ENCODE results near the gene PRR4. TPM values are rescaled to one million over a fixed set of nuclear protein-coding genes. Genes with fewer than 3 reads are reported as not detected.

The PRR4 gene
- total RNA-seq, 1 donor = 3.5 TPM

GRCh38 chr12:10867381-10867780 lies 18.1 kb upstream of the PRR4 start:
- no peak for DNase-seq (ENCODE audit: low read depth)
- H3K4me3 ChIP-seq (ENCODE audit: low read depth, low read length) = no peak overlapping the region
- peak; percentile 7 for TF ChIP-seq CTCF (IDR thresholded peaks at IDR 0.05; ENCODE audit: insufficient read depth, low read depth, low read length)

- H3K4me3 ChIP-seq (ENCODE audit: low read depth, low read length) = no peak overlapping the region
- no peak for DNase-seq (ENCODE audit: low read depth)
- no peak for TF ChIP-seq CTCF (IDR thresholded peaks at IDR 0.05; ENCODE audit: insufficient read depth, low read depth, low read length)
Measured at GRCh38 chr12:10863512-10864218, 14.4 kb upstream of the PRR4 start.

DNA sequence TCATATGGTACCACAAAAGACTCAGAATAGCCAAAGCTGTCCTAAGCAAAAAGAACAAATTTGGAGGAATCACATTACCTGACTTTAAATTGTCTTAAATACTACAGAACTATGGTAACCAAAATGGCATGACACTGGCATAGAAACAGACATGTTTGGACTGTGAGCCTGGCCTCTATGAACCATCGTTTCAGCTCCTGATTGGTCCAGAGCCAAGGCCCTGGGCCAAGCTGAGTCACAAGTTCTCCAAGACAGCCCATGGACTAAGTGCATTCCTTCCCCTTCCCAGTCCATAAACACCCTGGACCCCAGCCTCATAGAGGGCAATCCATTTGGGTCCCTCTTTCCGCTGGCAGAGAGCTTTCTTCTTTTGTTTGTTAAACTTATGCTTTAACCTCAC lies 12.1 kb upstream of the PRR4 start:
- no peak for TF ChIP-seq CTCF (IDR thresholded peaks at IDR 0.05; ENCODE audit: insufficient read depth, low read depth, low read length)
- DNase-seq (ENCODE audit: low read depth) = no peak

DNA sequence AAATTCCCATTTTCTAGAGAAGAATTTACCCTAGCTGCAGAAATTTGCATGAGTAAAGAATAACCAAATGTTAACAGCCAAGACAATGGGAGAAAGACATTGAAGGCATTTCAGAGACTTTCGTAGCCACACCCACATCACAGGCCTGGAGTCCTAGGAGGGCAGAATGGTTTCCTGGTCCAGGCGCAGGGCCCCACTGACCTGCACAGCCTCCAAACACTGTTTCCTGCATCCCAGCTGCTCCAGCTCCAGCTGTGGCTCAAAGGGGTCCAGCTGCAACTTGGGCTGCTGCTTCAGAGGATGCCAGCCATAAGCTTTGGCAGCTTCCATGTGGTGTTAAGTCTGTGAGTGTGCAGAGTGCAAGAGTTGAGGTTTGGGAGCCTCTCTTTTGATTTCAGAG lies 6.5 kb upstream of the PRR4 start:
- DNase-seq (ENCODE audit: low read depth) = no peak
- TF ChIP-seq CTCF (IDR thresholded peaks at IDR 0.05; ENCODE audit: insufficient read depth, low read depth, low read length) = no peak

More for the DNA sequence above, 12.1 kb upstream of the PRR4 start:
- no peak overlapping the region for H3K4me3 ChIP-seq (ENCODE audit: low read depth, low read length)

GRCh38 chr12:10853776-10854175 lies 4.5 kb upstream of the PRR4 start:
- no peak for DNase-seq (ENCODE audit: low read depth)
- TF ChIP-seq CTCF (IDR thresholded peaks at IDR 0.05; ENCODE audit: insufficient read depth, low read depth, low read length) = no peak
- no peak overlapping the region for H3K4me3 ChIP-seq (ENCODE audit: low read depth, low read length)

More for the DNA sequence above, 6.5 kb upstream of the PRR4 start:
- H3K4me3 ChIP-seq (ENCODE audit: low read depth, low read length) = no peak overlapping the region

DNA sequence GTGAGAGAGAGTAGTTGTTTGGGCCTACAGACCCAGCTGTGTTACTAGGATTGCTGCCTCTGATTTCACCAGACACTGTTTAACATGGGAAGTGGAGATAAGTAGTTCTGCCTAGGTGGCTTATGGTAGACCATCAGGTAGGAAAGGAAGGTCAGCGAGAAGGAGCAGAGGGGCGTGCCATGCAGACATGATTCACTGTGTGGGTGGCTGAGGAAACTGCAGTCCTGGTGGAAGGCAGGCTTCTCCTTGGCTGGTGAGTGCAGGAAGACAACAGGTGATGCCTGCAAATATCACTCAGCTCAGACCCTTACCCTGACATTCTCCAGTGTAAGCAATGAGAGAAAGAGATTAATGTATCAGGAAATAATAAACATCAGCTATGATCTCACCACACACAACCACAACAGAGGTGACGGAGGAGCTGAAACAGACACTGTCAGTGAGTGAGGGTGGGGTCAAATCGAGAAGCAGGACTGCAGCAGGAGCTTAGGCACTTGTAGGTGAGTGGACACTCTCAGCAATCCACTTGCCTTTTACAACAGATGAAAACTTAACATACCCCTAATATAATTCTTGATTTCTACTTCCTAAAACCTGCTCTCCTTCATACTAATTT lies 2.1 kb upstream of the PRR4 start:
- DNase-seq (ENCODE audit: low read depth) = peak; percentile 7
- H3K4me3 ChIP-seq (ENCODE audit: low read depth, low read length) = no peak overlapping the region
- no peak for TF ChIP-seq CTCF (IDR thresholded peaks at IDR 0.05; ENCODE audit: insufficient read depth, low read depth, low read length)

Measured in fibroblast of villous mesenchyme (primary cell).